A549 (cell line): ENCODE measurements around the gene PRPF40A. TPM values are rescaled to one million over a fixed set of nuclear protein-coding genes. Genes with fewer than 3 reads are reported as not detected.

Source experiments
- ATAC-seq, 2 experiments: fragments of 200-7000 bp in 1 of 2; fragments of >200 bp in 1 of 2; cut with Nextera tagmentation in 1 of 2; cut with Tn5 transposase in 1 of 2; 3 replicates each; pipeline versions ENCODE4 v1.8.0 to v1.9.1; 2018 to 2020; ENCODE audit warnings: mild to moderate bottlenecking in 1 of 2, moderate library complexity in 1 of 2
- CTCF ChIA-PET: fragments of 300-600 bp; sonication (Branson Sonifier 250); formaldehyde crosslinking; extraction: SDS; loops from one replicate; lab custom pipeline; 2021; ENCODE audit warnings: antibody characterized with exemption, inconsistent platforms; lab: Yijun Ruan, JAX
- POLR2A ChIA-PET: fragments of 350-600 bp; formaldehyde crosslinking; extraction: SDS; loops from one replicate; lab custom pipeline; 2021; ENCODE audit warnings: antibody characterized with exemption, inconsistent platforms; lab: Yijun Ruan, JAX
- DNase-seq, 2 experiments: peaks; one replicate each; pipeline versions ENCODE4 v3.0.0 to v3.0.0-alpha.2; 2011 to 2016; ENCODE audit warnings: low read depth in 1 of 2, low spot score in 1 of 2
- FAIRE-seq: peaks from 2 replicates; lab custom pipeline; 2011; peaks lifted over from hg19 to GRCh38; lab: Jason Lieb, UNC
- H3K27ac ChIP-seq, 2 experiments: fragments of >200 bp; sonication (Bioruptor Twin); formaldehyde crosslinking; 3 replicates each; pipeline ENCODE4 v1.5.1; 2016 to 2017
- H3K4me1 ChIP-seq: fragments of >200 bp; sonication (Bioruptor Twin); formaldehyde crosslinking; 3 replicates; pipeline ENCODE4 v1.6.1; 2016
- H3K4me2 ChIP-seq: fragments of >200 bp; sonication (Bioruptor Twin); formaldehyde crosslinking; 3 replicates; pipeline ENCODE4 v1.6.1; 2016
- H3K4me3 ChIP-seq: fragments of >200 bp; sonication (Bioruptor Twin); formaldehyde crosslinking; 3 replicates; pipeline ENCODE4 v1.5.1; 2016
- H3K9me3 ChIP-seq: fragments of >200 bp; sonication (Bioruptor Twin); formaldehyde crosslinking; 3 replicates; pipeline ENCODE4 v1.6.1; 2016
- CBX2 ChIP-seq: fragments of 200-600 bp; sonication (generic); IDR thresholded peaks from 2 replicates; pipeline ENCODE4 v1.6.1; 2016; ENCODE audit warnings: low read depth, mild to moderate bottlenecking, borderline replicate concordance
- CEBPB ChIP-seq, 2 experiments: fragments of >200 bp in 1 of 2; sonication (Bioruptor Twin) in 1 of 2; formaldehyde crosslinking in 1 of 2; IDR thresholded peaks; 2 replicates each; pipeline ENCODE4 v1.6.1; 2012 to 2016
- CHD2 ChIP-seq: fragments of 150-350 bp; IDR thresholded peaks from 2 replicates; pipeline ENCODE4 v1.6.1; 2014; ENCODE audit warnings: low read length; ENCODE audit not compliant: partially characterized antibody
- E2F6 ChIP-seq: IDR thresholded peaks from 2 replicates; pipeline ENCODE4 v1.6.1; 2012; ENCODE audit warnings: low read depth, borderline replicate concordance
- GATA3 ChIP-seq: IDR thresholded peaks from 2 replicates; pipeline ENCODE4 v1.6.1; 2012; ENCODE audit warnings: borderline replicate concordance
- JUN ChIP-seq, 2 experiments: fragments of >200 bp; sonication (Bioruptor Twin); formaldehyde crosslinking; IDR thresholded peaks; 2 replicates in 1 of 2; 3 replicates in 1 of 2; pipeline ENCODE4 v1.6.1; 2016 to 2017
- JUNB ChIP-seq: fragments of >200 bp; sonication (Bioruptor Twin); formaldehyde crosslinking; IDR thresholded peaks from 2 replicates; pipeline ENCODE4 v1.6.1; 2016
- KDM1A ChIP-seq: fragments of 200-600 bp; sonication (generic); IDR thresholded peaks from 2 replicates; pipeline ENCODE4 v1.6.1; 2016; ENCODE audit warnings: low read depth, mild to moderate bottlenecking
- NFE2L2 ChIP-seq: fragments of 150-350 bp; conservative IDR thresholded peaks from 2 replicates; pipeline ENCODE4 v1.6.1; 2014; ENCODE audit warnings: low read length
- NPAS2 ChIP-seq: fragments of 250-450 bp; sonication (Bioruptor Pico); IDR thresholded peaks from 2 replicates; pipeline ENCODE4 v1.8.0; 2022; ENCODE audit warnings: mild to moderate bottlenecking, moderate library complexity, borderline replicate concordance
- POLR2A ChIP-seq: IDR thresholded peaks from 2 replicates; pipeline ENCODE4 v1.6.1; 2012; ENCODE audit warnings: mild to moderate bottlenecking, low read length
- RAD21 ChIP-seq, 2 experiments: fragments of >200 bp in 1 of 2; sonication (Bioruptor Twin) in 1 of 2; formaldehyde crosslinking in 1 of 2; IDR thresholded peaks in 1 of 2; conservative IDR thresholded peaks in 1 of 2; 2 replicates in 1 of 2; 3 replicates in 1 of 2; pipeline ENCODE4 v1.6.1; 2012 to 2018; ENCODE audit warnings: inconsistent platforms in 1 of 2
- RNF2 ChIP-seq: fragments of 200-600 bp; sonication (generic); IDR thresholded peaks from 2 replicates; pipeline ENCODE4 v1.6.1; 2016; ENCODE audit warnings: low read depth, mild to moderate bottlenecking, antibody characterized with exemption, moderate library complexity, borderline replicate concordance
- ZNF302 ChIP-seq: fragments of 250-450 bp; sonication (Bioruptor Pico); IDR thresholded peaks from 2 replicates; pipeline ENCODE4 v1.9.0; 2021; ENCODE audit warnings: inconsistent platforms, mild to moderate bottlenecking, moderate library complexity
- WGBS: methylation state at CpG from one replicate; pipeline ENCODE4 v1.1.6; 2017; ENCODE audit errors: missing lambda C conversion rate; 5-methylcytosine and 5-hydroxymethylcytosine counted together
- polyA plus RNA-seq, 4 experiments: library from polyadenylated mRNA; depleted of rRNA in 3 of 4; stranded (reverse); fragments of >200 nt; fragmentation: RNase III in 1 of 4; extraction: RNeasy Plus Mini Kit Qiagen cat#74134 plus additional on column Dnase treatment in 1 of 4; gene quantifications; 2 replicates in 3 of 4; 3 replicates in 1 of 4; pipeline ENCODE4 v1.2.3, GENCODE V29; 2011 to 2017
- TF ChIP-seq, protein P1 (sequence below): fragments of 200-600 bp; sonication (generic); IDR thresholded peaks from 2 replicates; pipeline ENCODE4 v1.6.1; 2016; ENCODE audit warnings: antibody characterized with exemption, mild to moderate bottlenecking, moderate library complexity
- TF ChIP-seq, protein P2 (sequence below): fragments of 450-650 bp; IDR thresholded peaks from 2 replicates; pipeline ENCODE4 v1.6.1; 2014; ENCODE audit warnings: antibody characterized with exemption

The PRPF40A gene
- polyA plus RNA-seq, 2 of the 4 experiments (the other 2 are of a cell fraction): 75.1 to 186 TPM

DNA sequence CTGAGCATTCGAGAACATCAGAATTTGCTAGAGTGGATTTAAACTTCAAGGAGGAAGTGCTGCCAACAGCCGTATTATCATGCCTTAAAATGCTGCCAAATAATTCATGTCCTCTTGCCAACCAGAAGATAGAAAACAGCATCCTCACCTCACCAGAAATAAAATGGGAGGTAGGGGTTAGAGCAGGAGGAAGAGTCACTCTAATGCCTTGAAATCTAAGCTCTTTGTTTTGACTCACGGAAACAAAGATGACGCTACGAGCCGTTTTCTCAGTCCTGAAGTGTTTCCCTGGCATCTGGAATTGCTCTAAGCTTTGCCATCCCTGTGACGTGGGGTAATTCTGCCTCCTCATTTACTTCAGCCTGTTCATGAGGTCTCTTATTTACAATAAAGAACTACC is 97.1 kb downstream of the PRPF40A start:
- Histone ChIP-seq H3K4me2 (no peak overlapping the region), H3K4me1 (no peaks in the 10 kb centered on the region), H3K9me3 (no peaks in the 10 kb centered on the region), H3K4me3 (no peak overlapping the region), H3K27ac (no peak overlapping the region)
- DNase-seq: no peak
- ChIA-PET CTCF (interaction anchor here (1.3 to 2.0 kb wide), 2 partner anchors 431 to 444 kb away, joined by 3 to 5 read pairs; partner anchors contain the start of gene STAM2), POLR2A (no interaction called here)
- TF ChIP-seq NFE2L2 (no peak), E2F6 (no peak), CHD2 (no peak)
- ATAC-seq: no peak
- FAIRE-seq: no peak
- 92% methylated on average over 7 of the region's 7 CpGs for WGBS

GRCh38 chr2:152618193-152618564 is 99.1 kb downstream of the PRPF40A start:
- ATAC-seq (no peak), DNase-seq (no peak), FAIRE-seq (no peak)
- CTCF ChIA-PET: interaction anchor here (0.9 to 1.5 kb wide), 2 partner anchors 16 to 18 kb away, joined by 4 to 6 read pairs; no protein-coding TSS in a partner anchor
- Histone ChIP-seq H3K4me3 (no peak overlapping the region), H3K9me3 (no peaks in the 10 kb centered on the region), H3K4me1 (no peaks in the 10 kb centered on the region), H3K4me2 (no peak overlapping the region), H3K27ac (no peak overlapping the region)
- WGBS: 95% methylated on average over 5 of the region's 5 CpGs
- TF ChIP-seq NPAS2 (CRISPR knock-in tag) (no peak), GATA3 (no peak), KDM1A (no peak), JUNB (no peak), CEBPB (IDR thresholded peaks at IDR 0.05) (no peak), E2F6 (no peak), CBX2 (no peak), POLR2A (no peak), RNF2 (no peak), ZNF302 (CRISPR knock-in tag) (no peak), JUN (IDR thresholded peaks at IDR 0.05) (no peak), RAD21 (conservative IDR thresholded peaks at IDR 0.05 in 1 of 2, IDR thresholded peaks at IDR 0.05 in 1 of 2) (no peak)
- TF ChIP-seq, protein P1, sequence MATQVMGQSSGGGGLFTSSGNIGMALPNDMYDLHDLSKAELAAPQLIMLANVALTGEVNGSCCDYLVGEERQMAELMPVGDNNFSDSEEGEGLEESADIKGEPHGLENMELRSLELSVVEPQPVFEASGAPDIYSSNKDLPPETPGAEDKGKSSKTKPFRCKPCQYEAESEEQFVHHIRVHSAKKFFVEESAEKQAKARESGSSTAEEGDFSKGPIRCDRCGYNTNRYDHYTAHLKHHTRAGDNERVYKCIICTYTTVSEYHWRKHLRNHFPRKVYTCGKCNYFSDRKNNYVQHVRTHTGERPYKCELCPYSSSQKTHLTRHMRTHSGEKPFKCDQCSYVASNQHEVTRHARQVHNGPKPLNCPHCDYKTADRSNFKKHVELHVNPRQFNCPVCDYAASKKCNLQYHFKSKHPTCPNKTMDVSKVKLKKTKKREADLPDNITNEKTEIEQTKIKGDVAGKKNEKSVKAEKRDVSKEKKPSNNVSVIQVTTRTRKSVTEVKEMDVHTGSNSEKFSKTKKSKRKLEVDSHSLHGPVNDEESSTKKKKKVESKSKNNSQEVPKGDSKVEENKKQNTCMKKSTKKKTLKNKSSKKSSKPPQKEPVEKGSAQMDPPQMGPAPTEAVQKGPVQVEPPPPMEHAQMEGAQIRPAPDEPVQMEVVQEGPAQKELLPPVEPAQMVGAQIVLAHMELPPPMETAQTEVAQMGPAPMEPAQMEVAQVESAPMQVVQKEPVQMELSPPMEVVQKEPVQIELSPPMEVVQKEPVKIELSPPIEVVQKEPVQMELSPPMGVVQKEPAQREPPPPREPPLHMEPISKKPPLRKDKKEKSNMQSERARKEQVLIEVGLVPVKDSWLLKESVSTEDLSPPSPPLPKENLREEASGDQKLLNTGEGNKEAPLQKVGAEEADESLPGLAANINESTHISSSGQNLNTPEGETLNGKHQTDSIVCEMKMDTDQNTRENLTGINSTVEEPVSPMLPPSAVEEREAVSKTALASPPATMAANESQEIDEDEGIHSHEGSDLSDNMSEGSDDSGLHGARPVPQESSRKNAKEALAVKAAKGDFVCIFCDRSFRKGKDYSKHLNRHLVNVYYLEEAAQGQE: no peak
- POLR2A ChIA-PET: no interaction called here

DNA sequence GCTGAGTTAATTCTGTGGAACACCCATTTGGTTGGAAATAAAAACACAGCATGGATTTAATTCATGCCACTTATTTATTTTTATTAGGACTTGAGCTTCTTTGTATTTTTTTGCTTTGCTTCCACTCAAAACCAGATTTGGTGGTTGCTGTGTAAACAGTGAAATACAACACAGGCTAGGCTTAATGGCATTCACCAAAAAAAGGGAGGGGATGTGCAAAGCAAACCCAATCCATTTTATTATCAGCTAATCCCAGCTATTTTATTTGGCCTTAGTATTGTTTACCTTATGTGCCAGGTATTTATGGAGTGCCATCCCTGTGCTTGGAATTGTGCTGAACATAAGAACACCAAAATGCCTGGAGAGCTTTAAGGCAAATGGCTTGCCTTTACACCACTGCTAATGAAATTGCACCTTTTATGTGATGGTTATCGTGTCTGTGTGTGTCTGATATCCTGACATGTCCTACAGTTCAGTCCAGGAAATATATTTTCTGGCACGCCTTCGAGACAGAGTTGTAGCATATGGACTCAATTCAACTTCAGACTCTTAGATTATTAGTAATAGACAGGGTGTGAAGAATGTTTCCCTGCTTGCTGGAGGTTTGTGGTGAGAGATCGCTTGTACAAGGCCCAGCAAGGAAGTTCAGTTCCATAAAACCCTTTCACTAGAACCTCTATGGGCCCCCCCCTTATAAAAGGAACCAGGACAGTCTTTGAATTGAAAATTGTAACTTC is 99.6 kb downstream of the PRPF40A start:
- Histone ChIP-seq H3K4me2 (no peak overlapping the region), H3K4me3 (no peak overlapping the region), H3K4me1 (no peaks in the 10 kb centered on the region), H3K9me3 (no peaks in the 10 kb centered on the region), H3K27ac (no peak overlapping the region)
- no peak for ATAC-seq
- 90% methylated on average over 4 of the region's 4 CpGs for WGBS
- TF ChIP-seq, protein P2, sequence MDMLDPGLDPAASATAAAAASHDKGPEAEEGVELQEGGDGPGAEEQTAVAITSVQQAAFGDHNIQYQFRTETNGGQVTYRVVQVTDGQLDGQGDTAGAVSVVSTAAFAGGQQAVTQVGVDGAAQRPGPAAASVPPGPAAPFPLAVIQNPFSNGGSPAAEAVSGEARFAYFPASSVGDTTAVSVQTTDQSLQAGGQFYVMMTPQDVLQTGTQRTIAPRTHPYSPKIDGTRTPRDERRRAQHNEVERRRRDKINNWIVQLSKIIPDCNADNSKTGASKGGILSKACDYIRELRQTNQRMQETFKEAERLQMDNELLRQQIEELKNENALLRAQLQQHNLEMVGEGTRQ: no peak
- no peak for TF ChIP-seq RAD21 (conservative IDR thresholded peaks at IDR 0.05 in 1 of 2, IDR thresholded peaks at IDR 0.05 in 1 of 2)
- FAIRE-seq: no peak
- ChIA-PET CTCF (interaction anchor here (0.9 to 3.1 kb wide), 6 partner anchors 10 to 442 kb away, joined by 3 to 12 read pairs (median 4); partner anchors contain the start of gene STAM2), POLR2A (no interaction called here)
- DNase-seq: no peak
